Urothelium cell line (cell line): ENCODE data around the gene GGA2.
"Not testable (repeated sequence)": the region's sequence is repeated elsewhere in the genome, so short reads cannot be mapped to it uniquely, and the experiment has no call there.

Source experiments
- DNase-seq: peaks from one replicate; pipeline ENCODE4 v3.0.0; 2011; ENCODE audit warnings: low spot score, mixed read lengths
- FAIRE-seq: peaks from 2 replicates; lab custom pipeline; 2011; peaks lifted over from hg19 to GRCh38; lab: Jason Lieb, UNC

The GGA2 gene

GRCh38 chr16:23483492-23483891, 26.8 kb downstream of the GGA2 start:
- not testable (repeated sequence) for FAIRE-seq, DNase-seq

- no peak for FAIRE-seq
- no peak for DNase-seq
Observed at GRCh38 chr16:23482778-23483177, 27.5 kb downstream of the GGA2 start.

GRCh38 chr16:23480257-23480656, 30.0 kb downstream of the GGA2 start:
- FAIRE-seq (no peak), DNase-seq (no peak)

GRCh38 chr16:23479138-23479537, 31.2 kb downstream of the GGA2 start:
- DNase-seq (no peak), FAIRE-seq (no peak)

GRCh38 chr16:23478566-23478965, 31.7 kb downstream of the GGA2 start:
- FAIRE-seq, result no peak
- DNase-seq, result no peak

- FAIRE-seq, result no peak
- no peak for DNase-seq
Observed at GRCh38 chr16:23476289-23476688, 34.0 kb downstream of the GGA2 start.

- FAIRE-seq, result no peak
- peak; percentile 47 for DNase-seq
Observed at GRCh38 chr16:23469814-23470213, 40.5 kb downstream of the GGA2 start.

GRCh38 chr16:23466162-23466885, 44.0 kb downstream of the GGA2 start:
- no peak for FAIRE-seq

GRCh38 chr16:23465179-23465578, 45.1 kb downstream of the GGA2 start:
- DNase-seq (no peak), FAIRE-seq (no peak)

More at GRCh38 chr16:23466162-23466885, 44.0 kb downstream of the GGA2 start:
- no peak for DNase-seq

GRCh38 chr16:23464196-23464595, 46.1 kb downstream of the GGA2 start:
- FAIRE-seq (no peak), DNase-seq (no peak)

- DNase-seq, FAIRE-seq: not testable (repeated sequence)
Observed at GRCh38 chr16:23462994-23463393, 47.3 kb downstream of the GGA2 start.

- FAIRE-seq (no peak), DNase-seq (no peak)
Observed at GRCh38 chr16:23453338-23454052, 56.8 kb downstream of the GGA2 start.

- DNase-seq, result peak; percentile 81
- no peak for FAIRE-seq
Observed at GRCh38 chr16:23452572-23453337, 57.5 kb downstream of the GGA2 start, which contains the start of gene COG7. Gene COG7, minus strand, starts transcription at chr16:23453189. Its CDS starts 195 bp downstream, at chr16:23452994.

- FAIRE-seq (no peak), DNase-seq (no peak)
Observed at GRCh38 chr16:23452221-23452571, 58.1 kb downstream of the GGA2 start.

GRCh38 chr16:23448392-23448791, 61.9 kb downstream of the GGA2 start:
- DNase-seq (no peak), FAIRE-seq (no peak)

- DNase-seq, FAIRE-seq: not testable (repeated sequence)
Observed at GRCh38 chr16:23437542-23437941, 72.8 kb downstream of the GGA2 start.

- FAIRE-seq, result no peak
- no peak for DNase-seq
Observed at GRCh38 chr16:23436951-23437350, 73.3 kb downstream of the GGA2 start.

- DNase-seq (peak; percentile 57), FAIRE-seq (no peak)
Observed at GRCh38 chr16:23435500-23435899, 74.8 kb downstream of the GGA2 start.

GRCh38 chr16:23434380-23434779, 75.9 kb downstream of the GGA2 start:
- peak; percentile 44 for DNase-seq
- no peak for FAIRE-seq

- FAIRE-seq (no peak), DNase-seq (no peak)
Observed at GRCh38 chr16:23433261-23433920, 76.9 kb downstream of the GGA2 start.
